Embryonic facial prominence (tissue), 1 donor: Measurements from ENCODE around the gene MRRF.
"Not testable (repeated sequence)": the region's sequence is repeated elsewhere in the genome, so short reads cannot be mapped to it uniquely, and the experiment has no call there.

Experiments
- DNase-seq: peaks from one replicate; pipeline ENCODE4 v3.0.0-alpha.2; 2016; ENCODE audit errors: extremely low spot score

MRRF gene

GRCh38 chr9:122356627-122357026, 91.9 kb downstream of the MRRF start:
- no peak for DNase-seq

- no peak for DNase-seq
These were observed 96.2 kb downstream of the MRRF start for GRCh38 chr9:122360891-122361290.

GRCh38 chr9:122363131-122363530, 98.4 kb downstream of the MRRF start:
- not testable (repeated sequence) for DNase-seq

GRCh38 chr9:122364117-122364782, 99.6 kb downstream of the MRRF start:
- DNase-seq, result no peak

GRCh38 chr9:122364783-122365150, 100.1 kb downstream of the MRRF start:
- no peak for DNase-seq

GRCh38 chr9:122366074-122366660, 101.5 kb downstream of the MRRF start:
- DNase-seq, result no peak

- no peak for DNase-seq
These were observed 102.4 kb downstream of the MRRF start for GRCh38 chr9:122367065-122367464.

- no peak for DNase-seq
These were observed 103.2 kb downstream of the MRRF start for GRCh38 chr9:122367774-122368460.

- DNase-seq, result no peak
These were observed 104.0 kb downstream of the MRRF start for GRCh38 chr9:122368642-122369041.

- no peak for DNase-seq
These were observed 105.6 kb downstream of the MRRF start for GRCh38 chr9:122370303-122370702.

- no peak for DNase-seq
These were observed 106.4 kb downstream of the MRRF start, which contains the start of gene PTGS1 for GRCh38 chr9:122370869-122371755. TSS of gene PTGS1 (plus strand) at chr9:122371024. CDS start at chr9:122371085, 61 bp downstream.

GRCh38 chr9:122371846-122372245, 107.2 kb downstream of the MRRF start:
- DNase-seq, result no peak

- no peak for DNase-seq
These were observed 108.5 kb downstream of the MRRF start for GRCh38 chr9:122372856-122373845.

GRCh38 chr9:122374885-122375420, 110.3 kb downstream of the MRRF start:
- DNase-seq, result no peak

GRCh38 chr9:122376796-122377195, 112.1 kb downstream of the MRRF start:
- no peak for DNase-seq

- DNase-seq, result no peak
These were observed 112.8 kb downstream of the MRRF start for GRCh38 chr9:122377241-122378164.

- DNase-seq, result no peak
These were observed 113.6 kb downstream of the MRRF start for GRCh38 chr9:122378236-122378635.

- no peak for DNase-seq
These were observed 114.7 kb downstream of the MRRF start for GRCh38 chr9:122379340-122379739.

GRCh38 chr9:122380293-122380692, 115.6 kb downstream of the MRRF start:
- no peak for DNase-seq
